ENCODE measurements around the gene AP1M2.

DNA sequence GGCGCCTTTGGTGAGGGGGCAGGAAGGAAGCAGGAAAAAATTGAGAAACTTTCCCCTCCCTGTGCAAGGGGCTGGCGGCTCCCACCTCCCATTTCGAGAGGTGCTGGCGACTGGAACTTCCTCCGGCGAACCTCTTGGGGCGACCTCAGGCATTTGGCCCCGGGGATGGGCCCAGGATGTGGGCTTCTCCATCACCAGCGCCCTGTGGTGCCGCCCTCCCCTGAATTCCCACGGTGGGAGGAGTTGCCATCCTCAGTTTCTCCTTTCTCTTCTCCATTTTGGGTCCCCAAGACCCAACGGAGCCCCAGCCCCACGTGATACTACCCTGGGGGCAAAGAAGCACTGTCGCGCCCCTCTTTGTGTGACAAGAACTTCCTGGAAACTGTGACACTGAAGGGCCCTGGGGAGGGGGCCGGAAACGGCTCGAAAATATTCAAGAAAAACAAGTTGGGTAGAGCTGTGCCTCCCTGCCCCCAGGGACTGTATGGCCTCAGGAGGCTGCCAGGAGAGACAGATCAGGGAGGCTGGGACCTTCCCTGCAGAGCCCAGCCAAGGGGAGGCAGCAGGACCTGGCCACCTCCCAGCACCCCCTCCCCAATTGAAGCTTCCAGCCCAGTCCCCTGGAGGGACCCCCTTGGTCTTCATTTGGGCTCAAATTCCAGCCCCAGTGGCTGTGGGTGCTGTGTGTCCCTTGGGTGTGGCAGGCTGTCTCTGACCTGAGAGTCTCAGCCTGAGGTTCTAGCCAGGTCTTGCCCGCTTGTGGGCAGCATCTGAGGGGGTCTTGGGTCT is 16.2 kb upstream of the AP1M2 start:
- TF ChIP-seq, protein P1, sequence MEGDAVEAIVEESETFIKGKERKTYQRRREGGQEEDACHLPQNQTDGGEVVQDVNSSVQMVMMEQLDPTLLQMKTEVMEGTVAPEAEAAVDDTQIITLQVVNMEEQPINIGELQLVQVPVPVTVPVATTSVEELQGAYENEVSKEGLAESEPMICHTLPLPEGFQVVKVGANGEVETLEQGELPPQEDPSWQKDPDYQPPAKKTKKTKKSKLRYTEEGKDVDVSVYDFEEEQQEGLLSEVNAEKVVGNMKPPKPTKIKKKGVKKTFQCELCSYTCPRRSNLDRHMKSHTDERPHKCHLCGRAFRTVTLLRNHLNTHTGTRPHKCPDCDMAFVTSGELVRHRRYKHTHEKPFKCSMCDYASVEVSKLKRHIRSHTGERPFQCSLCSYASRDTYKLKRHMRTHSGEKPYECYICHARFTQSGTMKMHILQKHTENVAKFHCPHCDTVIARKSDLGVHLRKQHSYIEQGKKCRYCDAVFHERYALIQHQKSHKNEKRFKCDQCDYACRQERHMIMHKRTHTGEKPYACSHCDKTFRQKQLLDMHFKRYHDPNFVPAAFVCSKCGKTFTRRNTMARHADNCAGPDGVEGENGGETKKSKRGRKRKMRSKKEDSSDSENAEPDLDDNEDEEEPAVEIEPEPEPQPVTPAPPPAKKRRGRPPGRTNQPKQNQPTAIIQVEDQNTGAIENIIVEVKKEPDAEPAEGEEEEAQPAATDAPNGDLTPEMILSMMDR (IDR thresholded peaks at IDR 0.05; ENCODE audit: insufficient read depth, low read depth, low read length) = no peak
- no peak for TF ChIP-seq EZH2 (IDR thresholded peaks at IDR 0.05; ENCODE audit: insufficient read depth, low read length)
